GM21423 (cell line): ENCODE results near the gene DIAPH3.

Experiments used
- ATAC-seq: cut with Tn5 transposase; IDR thresholded peaks from one replicate; pipeline ENCODE4 v1.9.1; 2021; ENCODE audit warnings: mild to moderate bottlenecking, moderate library complexity; ENCODE audit not compliant: unreplicated experiment

The DIAPH3 gene

GRCh38 chr13:59734393-59734792 lies 429.3 kb downstream of the DIAPH3 start:
- peak; percentile 99 for ATAC-seq

DNA sequence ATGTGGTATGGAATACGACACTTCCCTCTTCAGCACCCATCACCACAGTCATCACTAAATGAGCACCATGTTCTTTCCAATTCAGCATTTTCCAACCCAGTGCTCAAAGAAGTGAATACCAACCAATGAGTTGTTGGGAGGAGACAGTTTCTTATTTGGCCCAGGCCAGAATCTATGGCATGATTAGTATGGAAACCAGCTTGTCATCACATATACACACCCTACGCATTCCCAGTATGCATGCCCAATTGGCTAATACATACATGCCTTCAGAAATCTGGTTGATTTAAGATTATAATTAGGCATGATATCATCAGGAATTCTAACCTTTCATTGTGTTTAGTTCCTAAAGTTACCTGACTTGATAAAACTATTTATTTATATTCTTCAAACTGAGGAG lies 430.0 kb downstream of the DIAPH3 start:
- ATAC-seq = no peak

- no peak for ATAC-seq
These were observed 433.7 kb downstream of the DIAPH3 start for GRCh38 chr13:59730026-59730425.

GRCh38 chr13:59728896-59729545 lies 434.7 kb downstream of the DIAPH3 start:
- ATAC-seq = no peak

DNA sequence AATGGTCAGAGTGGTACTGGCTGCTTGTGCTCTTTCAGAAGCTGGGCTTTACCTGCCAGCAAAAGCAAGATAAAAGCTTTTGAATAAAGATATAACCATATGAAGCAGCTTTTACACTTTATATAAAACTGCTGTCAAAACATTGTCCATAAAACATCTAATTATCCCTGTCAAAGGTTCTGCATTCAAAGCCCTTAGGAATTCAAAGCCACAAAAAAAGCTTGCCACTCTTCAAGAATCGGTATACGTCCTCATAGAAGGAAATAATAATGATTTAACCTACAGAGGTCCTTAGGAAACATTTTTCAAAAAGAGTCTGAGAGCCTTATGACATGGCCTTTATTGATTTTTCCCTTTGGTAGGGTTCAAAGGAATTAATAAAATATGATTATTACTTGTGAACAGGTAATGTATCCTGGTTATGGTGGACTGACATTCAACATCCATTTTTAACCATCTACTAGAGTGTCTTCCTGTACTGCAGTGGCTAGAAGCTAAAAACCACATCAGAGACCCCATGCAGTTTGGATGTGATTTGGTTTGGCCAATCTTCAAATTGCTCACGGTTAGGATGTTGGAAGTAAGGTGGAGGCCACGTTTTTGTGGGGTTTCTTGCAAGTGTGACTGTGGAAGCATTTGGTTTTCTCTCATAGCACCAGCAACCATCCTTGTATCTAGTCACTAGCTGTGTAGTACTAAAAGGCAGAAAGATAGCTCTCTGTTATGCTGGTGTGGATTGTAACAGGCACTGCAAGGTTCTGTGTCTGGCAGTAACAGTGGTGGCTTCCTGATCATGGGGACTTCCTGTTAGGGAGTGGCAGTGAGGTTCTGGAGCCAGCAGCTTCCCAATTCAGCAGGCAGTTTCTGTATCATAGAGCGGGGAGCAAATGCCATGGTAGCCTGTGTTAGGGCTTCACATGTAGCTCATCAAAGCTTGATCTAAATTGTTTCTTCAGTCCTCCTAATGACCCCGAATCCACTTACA lies 441.5 kb downstream of the DIAPH3 start:
- ATAC-seq = peak; percentile 72

- ATAC-seq = no peak
These were observed 448.1 kb downstream of the DIAPH3 start for GRCh38 chr13:59715611-59716010.

DNA sequence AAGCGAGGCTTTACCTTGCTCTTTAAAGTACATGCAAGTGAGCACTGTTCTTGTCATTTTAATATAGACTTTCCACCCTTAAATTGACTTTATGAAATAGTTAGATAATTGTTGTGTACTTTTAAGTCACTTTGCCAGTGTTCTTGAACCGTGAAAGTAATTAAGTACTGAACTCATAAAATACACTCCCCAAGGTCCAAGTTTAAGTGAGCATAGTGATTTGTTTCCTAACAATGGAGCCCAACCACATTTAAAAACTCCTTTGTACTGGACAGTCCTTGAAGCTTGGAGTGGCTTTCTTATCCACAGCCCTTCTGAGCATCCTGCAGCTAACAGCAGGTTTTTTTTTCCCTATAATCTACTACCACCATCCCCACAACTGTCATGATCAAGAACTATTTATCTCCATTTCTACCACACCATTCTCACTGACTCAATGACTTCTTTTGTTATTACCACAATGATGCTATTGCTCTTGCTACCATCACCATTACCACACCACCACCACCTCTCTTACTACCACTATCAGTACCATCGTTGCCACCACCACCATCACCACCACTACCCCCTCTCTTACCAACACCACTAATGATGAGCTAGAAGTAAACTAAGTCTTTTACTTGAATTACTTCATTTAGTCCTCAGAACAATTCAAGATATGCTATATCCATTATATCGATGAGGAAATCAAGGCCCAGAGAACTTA lies 452.6 kb downstream of the DIAPH3 start:
- ATAC-seq = no peak

- no peak for ATAC-seq
These were observed 453.3 kb downstream of the DIAPH3 start for GRCh38 chr13:59710416-59710815.

DNA sequence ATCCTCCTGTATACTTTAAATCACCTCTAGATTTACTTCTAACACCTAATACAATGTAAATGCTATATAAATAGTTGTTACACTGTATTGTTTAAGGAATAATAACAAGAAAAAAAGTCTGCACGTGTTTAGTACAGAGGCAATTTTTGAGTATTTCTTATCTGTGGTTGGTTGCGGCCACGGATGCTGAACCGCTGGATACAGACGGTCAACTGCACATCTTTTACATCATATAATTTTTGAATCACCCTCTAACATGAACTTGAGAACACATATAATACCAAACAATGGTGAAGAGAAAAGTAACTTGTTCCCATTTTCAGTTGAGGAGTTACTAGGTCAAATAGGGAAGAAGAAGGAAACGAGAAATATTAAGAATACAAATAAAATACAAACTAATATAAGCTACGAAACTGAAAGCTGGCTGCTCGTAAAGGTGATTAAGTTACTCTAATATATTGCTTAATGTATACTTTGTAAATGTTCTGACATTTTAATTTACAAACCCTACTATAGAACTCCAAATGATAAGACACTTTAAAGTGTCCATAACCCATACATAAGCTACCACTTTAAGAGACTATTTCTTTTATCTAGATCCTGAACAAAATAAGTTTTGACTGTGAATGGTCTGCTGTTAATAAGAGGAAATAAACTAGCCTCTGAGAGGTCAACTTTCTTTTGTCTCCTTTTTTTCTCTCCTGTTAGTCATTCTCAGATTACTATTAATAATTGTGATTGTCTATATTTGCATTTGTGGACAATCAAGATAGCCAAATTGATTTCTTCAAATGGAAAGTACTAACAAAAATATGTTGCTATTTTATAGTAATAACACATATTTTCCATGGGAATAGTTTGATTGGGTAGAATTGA lies 457.4 kb downstream of the DIAPH3 start:
- no peak for ATAC-seq

GRCh38 chr13:59702269-59702668 lies 461.5 kb downstream of the DIAPH3 start:
- ATAC-seq = no peak

DNA sequence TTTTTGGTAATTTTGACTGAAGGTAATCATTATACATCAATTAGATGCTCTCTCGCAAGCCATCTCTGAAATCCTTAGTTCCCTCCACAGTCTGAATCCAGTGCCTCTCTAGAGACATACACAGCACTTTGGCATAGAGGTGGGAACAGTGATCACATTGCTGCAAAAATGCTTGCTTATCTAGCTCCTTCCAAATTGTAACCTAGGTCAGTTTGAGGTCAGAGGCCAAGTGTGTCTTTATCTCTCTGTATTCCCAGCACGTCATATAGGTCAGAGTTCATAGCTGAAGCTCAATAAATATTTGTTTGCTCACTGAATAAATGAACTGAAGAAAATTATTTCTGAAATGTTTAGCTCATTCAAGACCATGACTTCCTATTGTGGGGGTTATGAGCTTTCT lies 462.5 kb downstream of the DIAPH3 start:
- ATAC-seq = no peak

- ATAC-seq = no peak
These were observed 463.4 kb downstream of the DIAPH3 start for GRCh38 chr13:59700281-59700680.

GRCh38 chr13:59696271-59696670 lies 467.5 kb downstream of the DIAPH3 start:
- ATAC-seq = no peak

GRCh38 chr13:59691501-59692066 lies 472.1 kb downstream of the DIAPH3 start:
- no peak for ATAC-seq

DNA sequence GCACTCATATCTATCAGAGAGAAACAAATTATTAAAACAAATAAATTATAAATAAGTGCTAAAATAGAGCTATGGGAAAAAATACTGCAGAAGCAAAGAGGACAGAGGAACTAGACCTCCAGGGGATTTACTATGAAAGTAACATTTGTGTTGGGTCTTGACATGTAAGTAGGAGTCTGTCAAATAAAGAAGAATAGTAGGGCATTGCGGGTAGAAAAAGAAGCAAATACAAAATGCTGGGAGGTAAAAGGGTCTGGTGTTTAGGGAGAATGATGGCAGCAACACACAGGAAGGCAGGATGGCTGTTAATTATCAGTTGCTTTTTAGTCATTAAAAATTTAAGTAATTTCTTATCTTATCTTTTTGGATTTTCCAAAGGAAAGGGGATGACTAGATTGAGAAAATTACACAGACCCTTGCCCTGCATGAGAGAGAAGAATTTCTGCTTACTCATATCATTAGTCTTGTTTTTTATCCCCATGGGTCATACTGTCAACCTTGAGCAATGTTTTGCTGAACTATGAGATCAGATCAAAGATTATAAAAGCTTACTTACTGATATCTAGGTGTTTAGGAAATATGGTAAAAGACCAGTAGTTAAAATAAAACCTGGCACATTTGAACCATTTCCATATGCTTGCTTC lies 472.7 kb downstream of the DIAPH3 start:
- no peak for ATAC-seq

GRCh38 chr13:59689057-59689456 lies 474.7 kb downstream of the DIAPH3 start:
- no peak for ATAC-seq

GRCh38 chr13:59686798-59687394 lies 476.8 kb downstream of the DIAPH3 start:
- no peak for ATAC-seq

DNA sequence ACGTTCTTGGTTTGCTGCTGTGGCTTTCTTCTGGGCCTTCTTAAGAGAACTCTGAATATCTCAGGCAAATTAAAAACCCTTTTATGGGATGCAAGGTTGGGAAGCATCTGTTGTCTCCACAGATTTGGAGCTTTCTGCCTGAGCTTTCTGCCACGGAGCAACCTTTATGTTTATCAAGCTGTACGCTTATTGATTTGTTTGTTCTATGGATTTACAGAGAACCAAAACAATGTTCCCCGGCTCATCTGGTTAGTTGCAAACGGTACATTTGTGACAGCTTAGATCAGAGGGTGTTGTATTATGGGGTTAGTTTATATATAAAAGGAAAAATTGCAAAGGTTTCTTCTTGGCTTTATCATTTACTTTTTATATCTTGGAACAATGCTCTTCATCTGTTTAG lies 479.6 kb downstream of the DIAPH3 start:
- ATAC-seq = no peak

- no peak for ATAC-seq
These were observed 482.0 kb downstream of the DIAPH3 start for GRCh38 chr13:59681636-59682311.
